ES-I3 (cell line): ENCODE results near the gene FGFBP1.

Experiments
- H3K36me3 ChIP-seq: 2 replicates; pipeline ENCODE4 v1.6.1; 2013; ENCODE audit warnings: mild to moderate bottlenecking, low read length, control low read depth, moderate library complexity; ENCODE audit not compliant: insufficient read depth
- H3K4me1 ChIP-seq: 2 replicates; pipeline ENCODE4 v1.6.1; 2013; ENCODE audit warnings: mild to moderate bottlenecking, control low read depth, low read length; ENCODE audit not compliant: insufficient read depth
- H3K9ac ChIP-seq: 2 replicates; pipeline ENCODE4 v1.6.1; 2013; ENCODE audit warnings: low read depth, mild to moderate bottlenecking, low read length, moderate library complexity
- H3K9me3 ChIP-seq: 2 replicates; pipeline ENCODE4 v1.6.1; 2013; ENCODE audit warnings: mild to moderate bottlenecking, low read length, moderate library complexity; ENCODE audit not compliant: control insufficient read depth, insufficient read depth

The FGFBP1 gene

DNA sequence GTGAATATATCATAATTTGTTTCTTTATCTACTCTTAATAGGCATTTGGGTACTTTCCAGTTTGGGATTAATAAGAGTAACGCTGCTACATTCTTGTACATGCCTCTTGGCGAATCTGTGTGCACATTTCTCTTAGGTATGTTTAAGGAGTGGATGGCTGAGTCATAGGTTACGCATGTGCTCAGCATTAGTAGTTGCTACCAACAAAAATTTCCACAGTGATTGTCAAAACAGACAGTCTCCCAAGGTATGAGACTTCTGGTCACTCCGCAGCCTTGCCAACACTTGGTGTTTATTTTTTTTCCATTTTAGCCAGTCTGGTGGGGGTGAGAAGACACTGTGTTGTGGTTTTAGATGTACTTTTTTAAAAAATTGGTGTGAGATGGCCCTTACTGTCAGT, 44.6 kb downstream of the FGFBP1 start:
- no peaks in the 10 kb centered on the region for H3K4me1 ChIP-seq
- H3K9ac ChIP-seq, result no peak overlapping the region
- no peaks in the 10 kb centered on the region for H3K36me3 ChIP-seq
- peaks cover 2% of the 10 kb centered on the region; the same call in 1 of the 2 replicates for H3K9me3 ChIP-seq

DNA sequence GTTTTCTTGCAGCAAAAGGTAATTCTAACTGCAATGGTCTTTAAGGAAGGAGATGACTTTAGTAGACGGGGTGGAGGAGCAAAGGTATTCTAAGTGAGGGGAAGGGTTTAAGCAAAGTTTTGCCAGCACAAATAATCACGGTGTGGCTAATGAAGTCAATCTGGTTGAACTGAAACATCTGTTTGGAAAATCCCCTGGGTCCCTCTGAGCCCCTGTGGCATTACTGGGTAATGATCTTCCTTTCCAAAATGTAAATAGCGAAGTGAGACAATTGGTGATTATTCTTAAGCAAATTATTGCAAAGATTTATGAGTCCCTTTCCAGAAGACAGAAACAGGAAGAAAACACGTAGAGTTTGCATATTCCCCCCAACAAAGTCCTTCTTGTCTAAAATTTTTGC, 47.2 kb downstream of the FGFBP1 start:
- no peaks in the 10 kb centered on the region for H3K4me1 ChIP-seq
- H3K9me3 ChIP-seq, result peaks cover 2% of the 10 kb centered on the region; the same call in 1 of the 2 replicates
- H3K36me3 ChIP-seq, result no peaks in the 10 kb centered on the region
- H3K9ac ChIP-seq, result no peak overlapping the region

DNA sequence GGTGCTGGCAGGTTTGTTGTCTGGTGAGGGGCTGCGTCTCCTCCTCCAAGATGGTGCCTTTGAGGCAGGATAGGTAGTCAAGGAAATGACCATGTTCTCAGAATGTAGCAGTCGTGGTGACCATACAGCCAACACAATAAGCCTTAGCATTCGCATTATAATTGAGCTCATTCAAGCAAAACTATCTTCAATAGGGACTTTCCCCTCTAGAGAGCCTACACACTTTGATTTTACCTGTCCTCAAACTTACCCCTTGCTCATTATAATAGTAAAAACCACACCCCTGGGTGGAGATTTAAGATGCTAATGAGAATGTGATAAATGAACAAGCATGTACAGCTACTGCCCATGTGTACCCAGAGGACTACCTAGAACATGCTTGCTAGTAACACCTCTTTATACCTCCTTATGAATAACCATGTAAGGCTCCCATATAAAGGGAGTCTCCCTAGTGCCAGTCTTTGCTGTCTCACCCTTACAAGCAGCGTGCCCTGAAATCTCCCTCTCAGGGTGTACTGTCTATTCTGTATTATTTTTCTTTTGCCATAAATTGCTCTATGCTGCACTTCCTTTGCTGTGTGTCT, 48.2 kb downstream of the FGFBP1 start:
- no peak overlapping the region for H3K9ac ChIP-seq
- H3K4me1 ChIP-seq, result no peaks in the 10 kb centered on the region
- no peaks in the 10 kb centered on the region for H3K36me3 ChIP-seq
- H3K9me3 ChIP-seq, result peaks cover 2% of the 10 kb centered on the region; the same call in 1 of the 2 replicates

DNA sequence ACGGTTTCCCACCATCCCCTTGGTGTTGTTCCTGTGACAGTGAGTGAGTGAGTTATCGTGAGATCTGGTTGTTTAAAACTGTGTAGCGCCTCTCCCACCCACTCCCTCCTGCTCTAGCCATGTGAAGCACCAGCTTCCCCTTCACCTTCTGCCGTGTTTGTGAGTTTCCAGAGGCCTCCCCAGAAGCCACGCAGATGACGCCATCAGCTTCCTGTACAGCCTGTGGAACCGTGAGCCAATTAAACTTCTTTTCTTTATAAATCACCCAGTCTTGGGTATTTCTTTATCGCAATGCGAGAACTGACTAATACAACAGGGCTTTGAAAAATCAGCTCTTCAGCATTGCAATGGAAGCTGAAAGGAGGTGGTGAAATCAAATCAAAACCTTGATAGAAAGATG, 50.0 kb downstream of the FGFBP1 start:
- Histone ChIP-seq H3K36me3 (no peaks in the 10 kb centered on the region), H3K9me3 (peaks cover 2% of the 10 kb centered on the region; the same call in 1 of the 2 replicates), H3K9ac (no peak overlapping the region), H3K4me1 (0 out of 2 replicates have a peak, but pooled peaks cover 5% of the 10 kb centered on the region)
